Measurements from ENCODE around the gene NECAP2.

The NECAP2 gene

GRCh38 chr1:16393570-16394521 is 46.7 kb upstream of the NECAP2 start:
- ATAC-seq = no peak
- TF ChIP-seq ZFP3 (CRISPR knock-in tag; IDR thresholded peaks at IDR 0.05) = no peak

GRCh38 chr1:16394977-16395376 is 45.5 kb upstream of the NECAP2 start:
- TF ChIP-seq TSHZ2 (CRISPR knock-in tag; IDR thresholded peaks at IDR 0.05) (no peak), CSDC2 (CRISPR knock-in tag; IDR thresholded peaks at IDR 0.05) (no peak), POU6F1 (CRISPR knock-in tag; IDR thresholded peaks at IDR 0.05; ENCODE audit: borderline replicate concordance, low read depth) (no peak), SNAI2 (CRISPR knock-in tag; IDR thresholded peaks at IDR 0.05) (no peak), TCF4 (CRISPR knock-in tag; IDR thresholded peaks at IDR 0.05; ENCODE audit: borderline replicate concordance) (no peak), BACH2 (CRISPR knock-in tag; IDR thresholded peaks at IDR 0.05; ENCODE audit: borderline replicate concordance) (no peak), ZFP3 (CRISPR knock-in tag; IDR thresholded peaks at IDR 0.05) (no peak), RARB (CRISPR knock-in tag; IDR thresholded peaks at IDR 0.05) (no peak), ARNTL (CRISPR knock-in tag; IDR thresholded peaks at IDR 0.05; ENCODE audit: borderline replicate concordance, low read depth) (no peak), ZNF565 (CRISPR knock-in tag; conservative IDR thresholded peaks at IDR 0.05; ENCODE audit: low read depth) (no peak), CSRNP3 (CRISPR knock-in tag; IDR thresholded peaks at IDR 0.05) (no peak)
- no peak for ATAC-seq

GRCh38 chr1:16396591-16396990 is 43.9 kb upstream of the NECAP2 start:
- peak; percentile 91 for ATAC-seq

GRCh38 chr1:16397120-16397519 is 43.4 kb upstream of the NECAP2 start:
- ATAC-seq = no peak
- TF ChIP-seq ARNTL (CRISPR knock-in tag; IDR thresholded peaks at IDR 0.05; ENCODE audit: borderline replicate concordance, low read depth) (no peak), ZNF8 (CRISPR knock-in tag; IDR thresholded peaks at IDR 0.05) (no peak), BACH2 (CRISPR knock-in tag; IDR thresholded peaks at IDR 0.05; ENCODE audit: borderline replicate concordance) (no peak), POU6F1 (CRISPR knock-in tag; IDR thresholded peaks at IDR 0.05; ENCODE audit: borderline replicate concordance, low read depth) (no peak), ZNF70 (CRISPR knock-in tag; IDR thresholded peaks at IDR 0.05) (no peak), ZC3H10 (CRISPR knock-in tag; IDR thresholded peaks at IDR 0.05) (no peak), ZFP30 (CRISPR knock-in tag; IDR thresholded peaks at IDR 0.05) (no peak), OSR1 (CRISPR knock-in tag; IDR thresholded peaks at IDR 0.05) (no peak), ESRRG (CRISPR knock-in tag; IDR thresholded peaks at IDR 0.05) (no peak), GLIS3 (CRISPR knock-in tag; IDR thresholded peaks at IDR 0.05) (no peak), ISL1 (CRISPR knock-in tag; IDR thresholded peaks at IDR 0.05) (no peak), RARB (CRISPR knock-in tag; IDR thresholded peaks at IDR 0.05) (no peak), ZNF565 (CRISPR knock-in tag; conservative IDR thresholded peaks at IDR 0.05; ENCODE audit: low read depth) (no peak), TCF4 (CRISPR knock-in tag; IDR thresholded peaks at IDR 0.05; ENCODE audit: borderline replicate concordance) (no peak), CREB5 (CRISPR knock-in tag; IDR thresholded peaks at IDR 0.05; ENCODE audit: low read depth) (no peak)

More at GRCh38 chr1:16396591-16396990, 43.9 kb upstream of the NECAP2 start:
- no peak for TF ChIP-seq PATZ1 (CRISPR knock-in tag; IDR thresholded peaks at IDR 0.05; ENCODE audit: borderline replicate concordance)
- no peak for TF ChIP-seq TCF4 (CRISPR knock-in tag; IDR thresholded peaks at IDR 0.05; ENCODE audit: borderline replicate concordance)
- peak; percentile 67; the same call in 1 of the 2 replicates for TF ChIP-seq OSR1 (CRISPR knock-in tag; IDR thresholded peaks at IDR 0.05)
- no peak for TF ChIP-seq PPARA (CRISPR knock-in tag; IDR thresholded peaks at IDR 0.05; ENCODE audit: borderline replicate concordance)
- TF ChIP-seq ESRRG (CRISPR knock-in tag; IDR thresholded peaks at IDR 0.05) = no peak

Measured in SK-N-SH treated with all-trans-retinoic acid at 6 μM for 48 hours (cell line).